Smooth muscle cell (in vitro differentiated cells): ENCODE data around the gene RAP2A. TPM values are rescaled to one million over a fixed set of nuclear protein-coding genes. Genes with fewer than 3 reads are reported as not detected.

ENCODE experiments used
- DNase-seq: peaks from one replicate; lab custom pipeline; 2025; ENCODE audit not compliant: unreplicated experiment; lab: John Stamatoyannopoulos, UW
- H2AFZ ChIP-seq: fragments of 200-600 bp; sonication (generic); 2 replicates; pipeline ENCODE4 v1.6.0; 2016; ENCODE audit warnings: antibody characterized with exemption, low read depth, mild to moderate bottlenecking
- H3F3A ChIP-seq: fragments of 200-600 bp; sonication (generic); 2 replicates; pipeline ENCODE4 v1.6.0; 2017; ENCODE audit warnings: antibody characterized with exemption, low read depth
- H3K27ac ChIP-seq: fragments of 200-600 bp; sonication (generic); 2 replicates; pipeline ENCODE4 v1.5.1; 2016; ENCODE audit warnings: low read depth, mild to moderate bottlenecking
- H3K27me3 ChIP-seq: fragments of 200-600 bp; sonication (generic); 2 replicates; pipeline ENCODE4 v1.6.1; 2016; ENCODE audit warnings: low read depth, mild to moderate bottlenecking
- H3K36me3 ChIP-seq: fragments of 200-600 bp; sonication (generic); 2 replicates; pipeline ENCODE4 v1.5.1; 2016; ENCODE audit warnings: low read depth
- H3K4me1 ChIP-seq: fragments of 200-600 bp; sonication (generic); 2 replicates; pipeline ENCODE4 v1.5.1; 2016; ENCODE audit warnings: low read depth
- H3K4me2 ChIP-seq: fragments of 200-600 bp; sonication (generic); 2 replicates; pipeline ENCODE4 v1.6.0; 2016; ENCODE audit warnings: mild to moderate bottlenecking
- H3K4me3 ChIP-seq: fragments of 200-600 bp; sonication (generic); 2 replicates; pipeline ENCODE4 v1.5.1; 2016; ENCODE audit warnings: mild to moderate bottlenecking
- H3K79me2 ChIP-seq: fragments of 200-600 bp; sonication (generic); 2 replicates; pipeline ENCODE4 v1.6.0; 2016; ENCODE audit warnings: low read depth, mild to moderate bottlenecking
- H3K9ac ChIP-seq: fragments of 200-600 bp; sonication (generic); 2 replicates; pipeline ENCODE4 v1.6.0; 2016; ENCODE audit warnings: low read depth
- H3K9me3 ChIP-seq: fragments of 200-600 bp; sonication (generic); replicated peaks from 2 replicates; pipeline ENCODE4 v1.5.1; 2016; ENCODE audit warnings: low read depth
- H4K20me1 ChIP-seq: fragments of 200-600 bp; sonication (generic); 2 replicates; pipeline ENCODE4 v1.6.0; 2016; ENCODE audit warnings: low read depth
- CTCF ChIP-seq: fragments of 200-600 bp; sonication (generic); IDR thresholded peaks from 2 replicates; pipeline ENCODE4 v1.5.1; 2017; ENCODE audit warnings: borderline replicate concordance, mild to moderate bottlenecking, antibody characterized with exemption; ENCODE audit not compliant: insufficient read depth, poor library complexity, severe bottlenecking
- WGBS: methylation state at CpG from one replicate; pipeline ENCODE4 v1.1.7; 2016; ENCODE audit warnings: low lambda C conversion rate; 5-methylcytosine and 5-hydroxymethylcytosine counted together
- polyA plus RNA-seq: library from polyadenylated mRNA; unstranded; fragments of >200 nt; fragmentation: Nextera tagmentation; extraction: Ambion mirVana; gene quantifications from 2 replicates; pipeline ENCODE4 v1.2.1, GENCODE V29; 2016
- total RNA-seq: library from RNA; depleted of rRNA; stranded (reverse); fragments of >200 nt; gene quantifications from 2 replicates; pipeline ENCODE4 v1.2.3, GENCODE V29; 2014

RAP2A gene
- total and polyA plus RNA-seq, 2 experiments from 2014 or later, result 8.5 to 24.1 TPM

- Histone ChIP-seq H3F3A (no peaks in the 10 kb centered on the region), H3K27ac (no peak overlapping the region), H3K4me3 (no peak overlapping the region), H3K9ac (no peak overlapping the region), H2AFZ (no peak overlapping the region), H3K4me1 (no peaks in the 10 kb centered on the region), H3K27me3 (no peaks in the 10 kb centered on the region), H3K36me3 (no peaks in the 10 kb centered on the region), H4K20me1 (no peaks in the 10 kb centered on the region), H3K79me2 (no peaks in the 10 kb centered on the region), H3K4me2 (no peak overlapping the region), H3K9me3 (no peaks in the 10 kb centered on the region)
- 92% methylated on average over 8 of the region's 8 CpGs for WGBS
- TF ChIP-seq CTCF, result no peak
- DNase-seq, result no peak
Observed at GRCh38 chr13:97423300-97424045, 10.5 kb upstream of the RAP2A start.

GRCh38 chr13:97425590-97425989 lies 8.4 kb upstream of the RAP2A start:
- Histone ChIP-seq H3K9me3 (no peaks in the 10 kb centered on the region), H2AFZ (no peak overlapping the region), H3K36me3 (no peaks in the 10 kb centered on the region), H3K4me2 (no peak overlapping the region), H3K27ac (no peak overlapping the region), H4K20me1 (no peaks in the 10 kb centered on the region), H3K9ac (no peak overlapping the region), H3K27me3 (no peaks in the 10 kb centered on the region), H3K4me3 (no peak overlapping the region), H3F3A (no peaks in the 10 kb centered on the region), H3K79me2 (no peaks in the 10 kb centered on the region), H3K4me1 (no peaks in the 10 kb centered on the region)
- no peak for TF ChIP-seq CTCF
- DNase-seq, result no peak
- 51% methylated on average over 2 of the region's 2 CpGs for WGBS

GRCh38 chr13:97426695-97427094 lies 7.3 kb upstream of the RAP2A start:
- Histone ChIP-seq H3K27me3 (no peaks in the 10 kb centered on the region), H3K27ac (no peak overlapping the region), H3F3A (no peaks in the 10 kb centered on the region), H3K79me2 (no peaks in the 10 kb centered on the region), H3K9me3 (no peaks in the 10 kb centered on the region), H3K36me3 (no peaks in the 10 kb centered on the region), H3K4me2 (no peak overlapping the region), H4K20me1 (no peaks in the 10 kb centered on the region), H2AFZ (no peak overlapping the region), H3K4me1 (peaks cover under 1% of the 10 kb centered on the region), H3K4me3 (no peak overlapping the region), H3K9ac (no peak overlapping the region)
- no peak for TF ChIP-seq CTCF
- no peak for DNase-seq
- WGBS, result 88% methylated on average over 3 of the region's 3 CpGs

- H3F3A ChIP-seq, result no peaks in the 10 kb centered on the region
- H3K9ac ChIP-seq, result no peak overlapping the region
- H2AFZ ChIP-seq, result no peak overlapping the region
- H3K27me3 ChIP-seq, result no peaks in the 10 kb centered on the region
- H4K20me1 ChIP-seq, result no peaks in the 10 kb centered on the region
- peaks cover 8% of the 10 kb centered on the region for H3K4me1 ChIP-seq
- peaks cover 3% of the 10 kb centered on the region for H3K79me2 ChIP-seq
- no peak overlapping the region for H3K27ac ChIP-seq
- H3K9me3 ChIP-seq, result no peaks in the 10 kb centered on the region
- no peak for DNase-seq
- peak overlapping the region; percentile 12 for H3K4me2 ChIP-seq
- no peak overlapping the region for H3K4me3 ChIP-seq
- WGBS, result 64% methylated on average over 6 of the region's 6 CpGs
- no peak for TF ChIP-seq CTCF
- H3K36me3 ChIP-seq, result no peaks in the 10 kb centered on the region
Observed at GRCh38 chr13:97429681-97430081, 4.3 kb upstream of the RAP2A start.
